GM12878 (cell line): ENCODE data around the gene CHST5.

Experiments used
- CTCF ChIP-seq, 3 experiments: IDR thresholded peaks in 2 of 3; conservative IDR thresholded peaks in 1 of 3; 2 replicates each; pipeline ENCODE4 v1.5.1; 2011; ENCODE audit warnings: low read depth in 3 of 3, low read length in 3 of 3, mild to moderate bottlenecking in 3 of 3, control low read depth in 2 of 3, moderate library complexity in 2 of 3, inconsistent platforms in 1 of 3, mixed read lengths in 1 of 3; ENCODE audit not compliant: control insufficient read depth in 2 of 3, insufficient read depth in 1 of 3; ENCODE audit errors: extremely low read depth in 1 of 3
- MTA3 ChIP-seq: IDR thresholded peaks from 2 replicates; pipeline ENCODE4 v1.6.1; 2012; ENCODE audit warnings: low read length, inconsistent platforms, borderline replicate concordance
- NFIC ChIP-seq: IDR thresholded peaks from 2 replicates; pipeline ENCODE4 v1.6.1; 2012; ENCODE audit warnings: low read depth, mild to moderate bottlenecking, inconsistent platforms, low read length, moderate library complexity

DNA sequence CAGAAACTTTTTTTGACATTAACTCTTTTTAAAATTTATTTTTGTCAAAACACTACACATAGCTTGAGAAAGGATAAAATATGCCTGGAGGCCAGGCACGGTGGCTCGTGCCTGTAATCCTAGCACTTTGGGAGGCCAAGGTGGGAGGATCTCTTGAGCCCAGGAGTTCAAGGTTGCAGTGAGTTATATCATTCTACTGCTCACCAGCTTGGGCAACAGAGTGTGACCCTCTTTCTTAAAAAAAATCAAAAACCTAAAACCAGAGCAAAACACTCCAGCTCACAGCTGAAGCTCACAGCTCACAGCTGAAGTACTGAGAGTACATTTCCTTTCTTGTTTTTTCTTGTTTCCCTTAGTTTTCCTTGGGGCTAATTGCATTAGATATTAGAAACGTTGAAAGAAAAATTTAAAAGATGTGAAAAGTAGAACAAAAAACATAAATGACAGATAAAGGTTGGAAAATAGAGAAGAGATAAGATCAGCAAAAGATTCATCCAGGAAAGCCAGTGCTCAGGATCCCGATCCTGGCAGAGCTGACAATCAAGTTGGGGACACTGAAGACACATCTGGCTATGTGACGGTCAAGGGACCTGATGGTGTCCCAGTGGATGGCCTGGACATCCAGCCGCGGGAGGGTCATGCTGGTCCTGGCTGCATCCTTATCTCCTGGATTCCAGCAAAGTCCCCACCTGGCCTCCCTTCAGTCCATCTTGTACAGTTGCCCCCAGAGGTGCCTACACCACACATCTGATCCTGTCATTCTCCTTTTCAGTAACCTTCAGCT, 50.5 kb downstream of the CHST5 start:
- no peak for TF ChIP-seq MTA3
- TF ChIP-seq NFIC, result no peak
- no peak for TF ChIP-seq CTCF (IDR thresholded peaks at IDR 0.05 in 2 of 3, conservative IDR thresholded peaks at IDR 0.05 in 1 of 3; ENCODE audit: control insufficient read depth in 2 of 3, extremely low read depth in 1 of 3, insufficient read depth in 1 of 3, low read depth in 3 of 3, low read length in 3 of 3)
